Measurements from ENCODE around the gene ILF2.

The ILF2 gene

DNA sequence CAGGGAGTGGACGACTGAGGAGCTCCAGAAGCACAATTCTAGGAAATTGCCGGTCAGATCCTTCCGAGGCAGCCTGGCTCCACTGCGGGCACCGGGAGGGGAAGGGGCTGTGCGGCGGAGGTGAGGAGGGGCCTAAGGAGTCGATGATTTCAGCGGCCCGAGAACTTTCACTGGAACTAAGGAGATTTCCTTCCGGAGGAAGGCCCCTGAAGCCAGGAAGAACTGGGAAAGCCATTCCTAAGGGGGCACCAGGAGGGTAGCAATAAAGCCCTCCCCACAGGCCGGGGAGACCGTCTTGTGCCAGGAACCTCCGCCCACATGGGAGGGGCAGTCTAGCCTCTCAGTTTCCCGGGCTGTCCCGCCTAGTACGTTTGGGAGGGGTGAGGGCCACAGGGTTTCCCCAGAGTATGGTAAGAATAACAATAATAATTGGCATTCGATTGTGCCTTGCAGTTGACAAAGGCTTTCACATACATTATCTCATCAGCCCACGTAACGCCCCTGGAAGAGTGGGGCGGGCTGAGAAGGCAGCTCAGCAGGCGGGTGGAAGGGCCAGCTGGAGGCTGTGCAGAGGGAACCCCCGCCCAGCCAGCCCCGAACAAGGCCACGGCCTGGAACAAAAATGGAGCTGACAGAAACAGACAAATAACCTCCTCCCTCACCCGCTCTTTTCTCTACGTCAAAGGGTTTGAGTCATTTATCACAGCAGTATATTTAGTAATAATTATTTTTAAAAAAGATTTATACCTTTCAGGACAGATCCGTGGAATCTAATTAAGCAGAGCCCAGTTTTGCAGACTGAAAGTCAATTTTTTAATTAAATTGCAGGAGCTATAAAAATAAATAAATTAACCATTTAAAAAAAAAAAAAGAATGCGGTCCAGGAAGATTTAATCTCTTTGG lies 27.5 kb upstream of the ILF2 start (continued):
- TF ChIP-seq ZXDB (tag by site-specific recombination; IDR thresholded peaks at IDR 0.05) (peak; percentile 91), YY2 (tag by site-specific recombination; IDR thresholded peaks at IDR 0.05) (no peak), ZFP41 (tag by site-specific recombination; IDR thresholded peaks at IDR 0.05; ENCODE audit: borderline replicate concordance) (no peak), ZNF768 (tag by site-specific recombination; IDR thresholded peaks at IDR 0.05) (no peak), ZNF670 (tag by site-specific recombination; IDR thresholded peaks at IDR 0.05; ENCODE audit: low read depth) (no peak), MZF1 (tag by site-specific recombination; IDR thresholded peaks at IDR 0.05; ENCODE audit: borderline replicate concordance) (no peak), ZNF596 (tag by site-specific recombination; IDR thresholded peaks at IDR 0.05) (no peak), ZNF133 (tag by site-specific recombination; IDR thresholded peaks at IDR 0.05) (no peak), ZNF473 (tag by site-specific recombination; IDR thresholded peaks at IDR 0.05) (no peak), ZNF654 (tag by site-specific recombination; IDR thresholded peaks at IDR 0.05; ENCODE audit: low read depth) (no peak), ZNF391 (tag by site-specific recombination; IDR thresholded peaks at IDR 0.05; ENCODE audit: borderline replicate concordance, low read depth) (no peak), ZNF239 (tag by site-specific recombination; IDR thresholded peaks at IDR 0.05) (no peak), ZBTB1 (tag by site-specific recombination; IDR thresholded peaks at IDR 0.05) (no peak), ZNF830 (tag by site-specific recombination; IDR thresholded peaks at IDR 0.05; ENCODE audit: low read depth) (no peak), ZNF610 (tag by site-specific recombination; IDR thresholded peaks at IDR 0.05; ENCODE audit: borderline replicate concordance) (no peak), MYNN (tag by site-specific recombination; IDR thresholded peaks at IDR 0.05; ENCODE audit: borderline replicate concordance) (no peak), ZNF600 (tag by site-specific recombination; IDR thresholded peaks at IDR 0.05) (peak; percentile 50; the same call in 1 of the 2 replicates), HOXD13 (CRISPR knock-in tag; IDR thresholded peaks at IDR 0.05; ENCODE audit: borderline replicate concordance) (no peak), GLI2 (tag by site-specific recombination; IDR thresholded peaks at IDR 0.05; ENCODE audit: borderline replicate concordance, low read depth) (no peak), KLF7 (tag by site-specific recombination; IDR thresholded peaks at IDR 0.05; ENCODE audit: borderline replicate concordance) (peak; percentile 63), ZNF626 (tag by site-specific recombination; IDR thresholded peaks at IDR 0.05) (no peak), YY1 (tag by site-specific recombination; IDR thresholded peaks at IDR 0.05) (no peak), ZNF174 (tag by site-specific recombination; IDR thresholded peaks at IDR 0.05) (no peak), ZBTB17 (tag by site-specific recombination; IDR thresholded peaks at IDR 0.05) (peak; percentile 45; the same call in 1 of the 2 replicates)
- TF ChIP-seq, protein P1, sequence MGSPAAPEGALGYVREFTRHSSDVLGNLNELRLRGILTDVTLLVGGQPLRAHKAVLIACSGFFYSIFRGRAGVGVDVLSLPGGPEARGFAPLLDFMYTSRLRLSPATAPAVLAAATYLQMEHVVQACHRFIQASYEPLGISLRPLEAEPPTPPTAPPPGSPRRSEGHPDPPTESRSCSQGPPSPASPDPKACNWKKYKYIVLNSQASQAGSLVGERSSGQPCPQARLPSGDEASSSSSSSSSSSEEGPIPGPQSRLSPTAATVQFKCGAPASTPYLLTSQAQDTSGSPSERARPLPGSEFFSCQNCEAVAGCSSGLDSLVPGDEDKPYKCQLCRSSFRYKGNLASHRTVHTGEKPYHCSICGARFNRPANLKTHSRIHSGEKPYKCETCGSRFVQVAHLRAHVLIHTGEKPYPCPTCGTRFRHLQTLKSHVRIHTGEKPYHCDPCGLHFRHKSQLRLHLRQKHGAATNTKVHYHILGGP (tag by site-specific recombination; IDR thresholded peaks at IDR 0.05) = no peak
- TF ChIP-seq, protein P2, sequence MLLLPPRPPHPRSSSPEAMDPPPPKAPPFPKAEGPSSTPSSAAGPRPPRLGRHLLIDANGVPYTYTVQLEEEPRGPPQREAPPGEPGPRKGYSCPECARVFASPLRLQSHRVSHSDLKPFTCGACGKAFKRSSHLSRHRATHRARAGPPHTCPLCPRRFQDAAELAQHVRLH (tag by site-specific recombination; IDR thresholded peaks at IDR 0.05) = no peak
- TF ChIP-seq, protein P3, sequence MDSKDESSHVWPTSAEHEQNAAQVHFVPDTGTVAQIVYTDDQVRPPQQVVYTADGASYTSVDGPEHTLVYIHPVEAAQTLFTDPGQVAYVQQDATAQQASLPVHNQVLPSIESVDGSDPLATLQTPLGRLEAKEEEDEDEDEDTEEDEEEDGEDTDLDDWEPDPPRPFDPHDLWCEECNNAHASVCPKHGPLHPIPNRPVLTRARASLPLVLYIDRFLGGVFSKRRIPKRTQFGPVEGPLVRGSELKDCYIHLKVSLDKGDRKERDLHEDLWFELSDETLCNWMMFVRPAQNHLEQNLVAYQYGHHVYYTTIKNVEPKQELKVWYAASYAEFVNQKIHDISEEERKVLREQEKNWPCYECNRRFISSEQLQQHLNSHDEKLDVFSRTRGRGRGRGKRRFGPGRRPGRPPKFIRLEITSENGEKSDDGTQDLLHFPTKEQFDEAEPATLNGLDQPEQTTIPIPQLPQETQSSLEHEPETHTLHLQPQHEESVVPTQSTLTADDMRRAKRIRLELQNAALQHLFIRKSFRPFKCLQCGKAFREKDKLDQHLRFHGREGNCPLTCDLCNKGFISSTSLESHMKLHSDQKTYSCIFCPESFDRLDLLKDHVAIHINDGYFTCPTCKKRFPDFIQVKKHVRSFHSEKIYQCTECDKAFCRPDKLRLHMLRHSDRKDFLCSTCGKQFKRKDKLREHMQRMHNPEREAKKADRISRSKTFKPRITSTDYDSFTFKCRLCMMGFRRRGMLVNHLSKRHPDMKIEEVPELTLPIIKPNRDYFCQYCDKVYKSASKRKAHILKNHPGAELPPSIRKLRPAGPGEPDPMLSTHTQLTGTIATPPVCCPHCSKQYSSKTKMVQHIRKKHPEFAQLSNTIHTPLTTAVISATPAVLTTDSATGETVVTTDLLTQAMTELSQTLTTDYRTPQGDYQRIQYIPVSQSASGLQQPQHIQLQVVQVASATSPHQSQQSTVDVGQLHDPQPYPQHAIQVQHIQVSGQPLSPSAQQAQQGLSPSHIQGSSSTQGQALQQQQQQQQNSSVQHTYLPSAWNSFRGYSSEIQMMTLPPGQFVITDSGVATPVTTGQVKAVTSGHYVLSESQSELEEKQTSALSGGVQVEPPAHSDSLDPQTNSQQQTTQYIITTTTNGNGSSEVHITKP (tag by site-specific recombination; IDR thresholded peaks at IDR 0.05) = peak; percentile 85
- TF ChIP-seq, protein P4, sequence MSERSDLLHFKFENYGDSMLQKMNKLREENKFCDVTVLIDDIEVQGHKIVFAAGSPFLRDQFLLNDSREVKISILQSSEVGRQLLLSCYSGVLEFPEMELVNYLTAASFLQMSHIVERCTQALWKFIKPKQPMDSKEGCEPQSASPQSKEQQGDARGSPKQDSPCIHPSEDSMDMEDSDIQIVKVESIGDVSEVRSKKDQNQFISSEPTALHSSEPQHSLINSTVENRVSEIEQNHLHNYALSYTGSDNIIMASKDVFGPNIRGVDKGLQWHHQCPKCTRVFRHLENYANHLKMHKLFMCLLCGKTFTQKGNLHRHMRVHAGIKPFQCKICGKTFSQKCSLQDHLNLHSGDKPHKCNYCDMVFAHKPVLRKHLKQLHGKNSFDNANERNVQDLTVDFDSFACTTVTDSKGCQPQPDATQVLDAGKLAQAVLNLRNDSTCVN (tag by site-specific recombination; optimal IDR thresholded peaks at IDR 0.05) = no peak
- TF ChIP-seq, protein P5, sequence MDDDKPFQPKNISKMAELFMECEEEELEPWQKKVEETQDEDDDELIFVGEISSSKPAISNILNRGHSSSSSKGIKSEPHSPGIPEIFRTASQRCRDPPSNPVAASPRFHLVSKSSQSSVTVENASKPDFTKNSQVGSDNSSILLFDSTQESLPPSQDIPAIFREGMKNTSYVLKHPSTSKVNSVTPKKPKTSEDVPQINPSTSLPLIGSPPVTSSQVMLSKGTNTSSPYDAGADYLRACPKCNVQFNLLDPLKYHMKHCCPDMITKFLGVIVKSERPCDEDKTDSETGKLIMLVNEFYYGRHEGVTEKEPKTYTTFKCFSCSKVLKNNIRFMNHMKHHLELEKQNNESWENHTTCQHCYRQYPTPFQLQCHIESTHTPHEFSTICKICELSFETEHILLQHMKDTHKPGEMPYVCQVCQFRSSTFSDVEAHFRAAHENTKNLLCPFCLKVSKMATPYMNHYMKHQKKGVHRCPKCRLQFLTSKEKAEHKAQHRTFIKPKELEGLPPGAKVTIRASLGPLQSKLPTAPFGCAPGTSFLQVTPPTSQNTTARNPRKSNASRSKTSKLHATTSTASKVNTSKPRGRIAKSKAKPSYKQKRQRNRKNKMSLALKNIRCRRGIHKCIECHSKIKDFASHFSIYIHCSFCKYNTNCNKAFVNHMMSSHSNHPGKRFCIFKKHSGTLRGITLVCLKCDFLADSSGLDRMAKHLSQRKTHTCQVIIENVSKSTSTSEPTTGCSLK (tag by site-specific recombination; IDR thresholded peaks at IDR 0.05) = no peak
- TF ChIP-seq, protein P6, sequence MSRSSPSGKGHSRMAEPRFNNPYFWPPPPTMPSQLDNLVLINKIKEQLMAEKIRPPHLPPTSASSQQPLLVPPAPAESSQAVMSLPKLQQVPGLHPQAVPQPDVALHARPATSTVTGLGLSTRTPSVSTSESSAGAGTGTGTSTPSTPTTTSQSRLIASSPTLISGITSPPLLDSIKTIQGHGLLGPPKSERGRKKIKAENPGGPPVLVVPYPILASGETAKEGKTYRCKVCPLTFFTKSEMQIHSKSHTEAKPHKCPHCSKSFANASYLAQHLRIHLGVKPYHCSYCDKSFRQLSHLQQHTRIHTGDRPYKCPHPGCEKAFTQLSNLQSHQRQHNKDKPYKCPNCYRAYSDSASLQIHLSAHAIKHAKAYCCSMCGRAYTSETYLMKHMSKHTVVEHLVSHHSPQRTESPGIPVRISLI (tag by site-specific recombination; IDR thresholded peaks at IDR 0.05) = no peak
